PC-9 (cell line): ENCODE measurements around the gene DNAH11. TPM values are rescaled to one million over a fixed set of nuclear protein-coding genes. Genes with fewer than 3 reads are reported as not detected.

Experiments
- BruUV-seq: library from RNA; stranded (reverse); fragments of 400-500 nt; replicated peaks from 2 replicates; lab custom pipeline; 2021; lab: Mats Ljungman, UMichigan
- CTCF ChIA-PET: fragments of 300-600 bp; sonication (Branson Sonifier 250); formaldehyde crosslinking; loops from one replicate; lab custom pipeline; 2022; ENCODE audit warnings: antibody characterized with exemption; lab: Charles Lee
- POLR2A ChIA-PET: fragments of 300-600 bp; sonication (Branson Sonifier 250); formaldehyde crosslinking; loops from one replicate; lab custom pipeline; 2022; ENCODE audit warnings: antibody characterized with exemption; ENCODE audit not compliant: unreplicated experiment; lab: Charles Lee
- DNase-seq, 2 experiments: peaks; one replicate each; pipeline versions ENCODE4 v3.0.0 to v3.0.0-alpha.2; 2015 to 2022; ENCODE audit warnings: mixed read lengths in 1 of 2
- H2AFZ ChIP-seq: fragments of 200-600 bp; sonication (generic); 2 replicates; pipeline ENCODE4 v1.8.1; 2017; ENCODE audit warnings: antibody characterized with exemption
- H3F3A ChIP-seq: fragments of 200-600 bp; sonication (generic); 2 replicates; pipeline ENCODE4 v1.8.1; 2017; ENCODE audit warnings: antibody characterized with exemption, mild to moderate bottlenecking, low read depth; ENCODE audit not compliant: insufficient read depth
- H3K27ac ChIP-seq: fragments of 200-600 bp; sonication (generic); 2 replicates; pipeline ENCODE4 v1.6.1; 2016; ENCODE audit warnings: mixed run types
- H3K27me3 ChIP-seq: fragments of 200-600 bp; sonication (generic); 2 replicates; pipeline ENCODE4 v1.6.1; 2016; ENCODE audit warnings: low read depth, mixed run types; ENCODE audit not compliant: insufficient read depth
- H3K36me3 ChIP-seq: fragments of 200-600 bp; sonication (generic); 2 replicates; pipeline ENCODE4 v1.6.1; 2016; ENCODE audit warnings: low read depth, mixed run types
- H3K4me1 ChIP-seq: fragments of 200-600 bp; sonication (generic); replicated peaks from 2 replicates; pipeline ENCODE4 v1.6.1; 2016; ENCODE audit warnings: mixed run types; ENCODE audit not compliant: insufficient read depth
- H3K4me2 ChIP-seq: fragments of 200-600 bp; sonication (generic); 2 replicates; pipeline ENCODE4 v1.6.1; 2017; ENCODE audit warnings: mixed run types
- H3K4me3 ChIP-seq: fragments of 200-600 bp; sonication (generic); 2 replicates; pipeline ENCODE4 v1.6.1; 2016; ENCODE audit warnings: mixed run types
- H3K79me2 ChIP-seq: fragments of 200-600 bp; sonication (generic); 2 replicates; pipeline ENCODE4 v1.6.1; 2017; ENCODE audit warnings: low read depth, mixed run types
- H3K9me2 ChIP-seq: fragments of 200-600 bp; sonication (generic); 2 replicates; pipeline ENCODE4 v1.8.1; 2017; ENCODE audit warnings: mild to moderate bottlenecking; ENCODE audit not compliant: insufficient read depth
- H3K9me3 ChIP-seq: fragments of 200-600 bp; sonication (generic); 2 replicates; pipeline ENCODE4 v1.8.1; 2016; ENCODE audit warnings: low read depth; ENCODE audit not compliant: insufficient read depth
- H4K20me1 ChIP-seq: fragments of 200-600 bp; sonication (generic); 2 replicates; pipeline ENCODE4 v1.8.1; 2017; ENCODE audit not compliant: insufficient read depth
- CTCF ChIP-seq: fragments of 200-600 bp; sonication (generic); conservative IDR thresholded peaks from 2 replicates; pipeline ENCODE4 v1.6.1; 2017; ENCODE audit warnings: mixed run types, antibody characterized with exemption, mild to moderate bottlenecking, moderate library complexity
- EZH2 ChIP-seq: fragments of 200-600 bp; sonication (generic); IDR thresholded peaks from 2 replicates; pipeline ENCODE4 v1.8.0; 2017; ENCODE audit warnings: antibody characterized with exemption, low read depth
- intact Hi-C: fragments of 100-400 bp; cut with micrococcal nuclease; formaldehyde crosslinking; loops from one replicate; pipeline ENCODE4 v1.10.0; 2022; ENCODE audit not compliant: unreplicated experiment
- total RNA-seq: library from RNA; stranded (reverse); gene quantifications from 2 replicates; pipeline ENCODE4 v1.2.3, GENCODE V29; 2021

DNAH11 gene
- total RNA-seq, 1 experiment from 2014 or later: not detected

DNA sequence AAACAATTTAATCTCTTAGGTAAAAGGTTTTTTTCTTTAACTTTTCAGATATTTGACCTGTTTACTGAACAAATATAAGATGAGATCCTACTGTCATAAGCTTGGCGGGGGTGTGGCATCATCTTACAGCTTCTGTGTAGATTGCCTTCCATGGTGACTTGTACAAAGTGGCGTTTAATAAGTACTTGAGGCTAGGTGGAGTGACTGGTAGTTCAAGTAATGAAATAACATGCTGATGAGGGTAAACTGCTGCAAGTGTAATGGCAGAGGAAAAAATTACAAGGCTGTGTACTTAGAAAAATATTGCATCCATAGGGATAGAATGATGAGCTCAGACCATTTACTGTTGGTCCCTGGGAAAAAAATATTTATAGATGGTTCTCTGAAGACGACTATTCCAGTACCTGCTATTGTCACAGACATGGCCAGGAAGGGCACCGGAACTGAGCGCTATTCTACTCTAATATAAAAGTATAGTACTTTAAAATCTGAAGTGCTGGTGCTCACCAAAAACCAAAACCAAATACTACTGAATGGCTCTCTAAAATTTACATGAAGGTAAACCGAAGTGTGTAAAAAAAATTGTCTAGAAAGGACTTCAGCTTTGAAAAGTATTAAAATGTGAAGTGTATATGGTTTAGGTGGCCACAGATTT, 42.4 kb downstream of the DNAH11 start:
- Histone ChIP-seq H4K20me1 (no peaks in the 10 kb centered on the region), H3K9me2 (no peaks in the 10 kb centered on the region), H3K4me2 (no peak overlapping the region), H3K9me3 (peaks cover 15% of the 10 kb centered on the region; the same call in 1 of the 2 replicates), H3K79me2 (no peaks in the 10 kb centered on the region), H3K27me3 (no peaks in the 10 kb centered on the region), H3K4me1 (peaks cover 7% of the 10 kb centered on the region), H3K4me3 (no peak overlapping the region), H3K36me3 (no peaks in the 10 kb centered on the region), H3K27ac (no peak overlapping the region), H2AFZ (no peak overlapping the region), H3F3A (no peaks in the 10 kb centered on the region)
- BruUV-seq: no TSS peak
- intact Hi-C loops: no loop called here
- TF ChIP-seq EZH2: no peak
- TF ChIP-seq CTCF: no peak
- ChIA-PET POLR2A (no interaction called here), CTCF (no interaction called here)
- DNase-seq: no peak

GRCh38 chr7:21587139-21587784, 44.4 kb downstream of the DNAH11 start:
- intact Hi-C loops: no loop called here
- Histone ChIP-seq H2AFZ (no peak overlapping the region), H3K27me3 (no peaks in the 10 kb centered on the region), H3K4me2 (no peak overlapping the region), H3K36me3 (no peaks in the 10 kb centered on the region), H4K20me1 (no peaks in the 10 kb centered on the region), H3F3A (no peaks in the 10 kb centered on the region), H3K4me3 (no peak overlapping the region), H3K27ac (no peak overlapping the region), H3K4me1 (no peaks in the 10 kb centered on the region), H3K9me2 (no peaks in the 10 kb centered on the region), H3K9me3 (peaks cover 15% of the 10 kb centered on the region; the same call in 1 of the 2 replicates), H3K79me2 (no peaks in the 10 kb centered on the region)
- ChIA-PET POLR2A (no interaction called here), CTCF (no interaction called here)
- no TSS peak for BruUV-seq
- TF ChIP-seq EZH2: no peak
- no peak for TF ChIP-seq CTCF
- no peak for DNase-seq

DNA sequence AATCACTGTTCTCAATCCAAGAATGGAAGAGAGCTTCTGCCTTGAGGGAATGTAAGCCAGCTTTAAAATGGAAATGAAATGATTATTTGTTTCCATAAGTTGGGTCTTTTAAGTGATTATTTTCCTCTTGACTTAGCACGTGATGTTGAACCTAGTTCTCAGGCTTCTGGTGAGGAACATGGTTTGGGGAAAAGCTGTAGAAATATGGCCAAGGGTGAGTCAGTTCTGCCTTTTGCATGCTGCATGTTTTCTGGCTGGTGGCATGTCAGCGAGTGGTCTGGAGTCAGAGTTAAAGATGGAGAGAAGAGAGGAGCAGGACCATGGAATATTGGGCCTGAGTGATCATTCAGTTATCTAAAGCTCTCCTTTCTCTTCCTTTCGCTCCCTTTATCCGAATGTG, 54.0 kb downstream of the DNAH11 start:
- Histone ChIP-seq H3K4me3 (no peak overlapping the region), H3K9me3 (no peaks in the 10 kb centered on the region), H3F3A (no peaks in the 10 kb centered on the region), H3K4me2 (no peak overlapping the region), H2AFZ (no peak overlapping the region), H3K36me3 (no peaks in the 10 kb centered on the region), H3K9me2 (no peaks in the 10 kb centered on the region), H4K20me1 (no peaks in the 10 kb centered on the region), H3K27ac (no peak overlapping the region), H3K4me1 (no peaks in the 10 kb centered on the region), H3K27me3 (no peaks in the 10 kb centered on the region), H3K79me2 (no peaks in the 10 kb centered on the region)
- POLR2A ChIA-PET: no interaction called here
- DNase-seq: no peak
- no peak for TF ChIP-seq EZH2
- no peak for TF ChIP-seq CTCF
- intact Hi-C loops: no loop called here
- CTCF ChIA-PET: no interaction called here
- BruUV-seq: no TSS peak
